ENCODE measurements around the gene MTA2.
A peak's percentile ranks its signal among the peaks of the same experiment; 100 is the strongest.

MTA2 gene

GRCh38 chr11:62546244-62546928, 55.3 kb downstream of the MTA2 start, which contains the start of gene AHNAK:
TSS of gene AHNAK (minus strand) at chr11:62546806. CDS start at chr11:62536098, 10,708 bp downstream.
- Histone ChIP-seq H3K36me3 (ENCODE audit: insufficient read depth, low read length) (no peaks in the 10 kb centered on the region), H3K27me3 (ENCODE audit: insufficient read depth, low read length, poor library complexity, severe bottlenecking) (no peaks in the 10 kb centered on the region), H3K4me1 (ENCODE audit: insufficient read depth, low read length, poor library complexity, severe bottlenecking) (peaks cover 44% of the 10 kb centered on the region), H2AFZ (ENCODE audit: low read length) (peak within 1 kb of the TSS; percentile 83), H3K9me2 (replicated peaks; ENCODE audit: low read depth, low read length) (no peaks in the 10 kb centered on the region), H3K79me2 (ENCODE audit: insufficient read depth, low read length) (peaks cover 17% of the 10 kb centered on the region; the same call in 1 of the 2 replicates), H4K20me1 (ENCODE audit: insufficient read depth, low read length, poor library complexity, severe bottlenecking) (no peaks in the 10 kb centered on the region), H3K9ac (ENCODE audit: low read depth, low read length, poor library complexity, severe bottlenecking) (peak within 1 kb of the TSS; percentile 75), H3K4me3 (ENCODE audit: low read length, poor library complexity, severe bottlenecking) (peak within 1 kb of the TSS; percentile 80), H3F3A (ENCODE audit: low read depth) (no peaks in the 10 kb centered on the region), H3K4me2 (ENCODE audit: low read depth, low read length, poor library complexity, severe bottlenecking) (peak within 1 kb of the TSS; percentile 77), H3K9me3 (ENCODE audit: insufficient read depth, low read depth, low read length) (no peaks in the 10 kb centered on the region)
- TF ChIP-seq EZH2phosphoT487 (IDR thresholded peaks at IDR 0.05; ENCODE audit: borderline replicate concordance) (no peak), CTCF (conservative IDR thresholded peaks at IDR 0.05; ENCODE audit: low read length) (no peak)

- Histone ChIP-seq H3K4me3 (ENCODE audit: low read length, poor library complexity, severe bottlenecking) (peak overlapping the region; percentile 80), H3K4me2 (ENCODE audit: low read depth, low read length, poor library complexity, severe bottlenecking) (peak overlapping the region; percentile 77), H3K36me3 (ENCODE audit: insufficient read depth, low read length) (no peaks in the 10 kb centered on the region), H3K4me1 (ENCODE audit: insufficient read depth, low read length, poor library complexity, severe bottlenecking) (peaks cover 41% of the 10 kb centered on the region), H2AFZ (ENCODE audit: low read length) (peak overlapping the region; percentile 83), H3F3A (ENCODE audit: low read depth) (no peaks in the 10 kb centered on the region), H3K27me3 (ENCODE audit: insufficient read depth, low read length, poor library complexity, severe bottlenecking) (no peaks in the 10 kb centered on the region), H3K9me2 (replicated peaks; ENCODE audit: low read depth, low read length) (no peaks in the 10 kb centered on the region), H4K20me1 (ENCODE audit: insufficient read depth, low read length, poor library complexity, severe bottlenecking) (no peaks in the 10 kb centered on the region), H3K9me3 (ENCODE audit: insufficient read depth, low read depth, low read length) (no peaks in the 10 kb centered on the region), H3K9ac (ENCODE audit: low read depth, low read length, poor library complexity, severe bottlenecking) (peak overlapping the region; percentile 75), H3K79me2 (ENCODE audit: insufficient read depth, low read length) (peaks cover 20% of the 10 kb centered on the region; the same call in 1 of the 2 replicates)
- no peak for TF ChIP-seq EZH2phosphoT487 (IDR thresholded peaks at IDR 0.05; ENCODE audit: borderline replicate concordance)
- TF ChIP-seq CTCF (conservative IDR thresholded peaks at IDR 0.05; ENCODE audit: low read length) = peak; percentile 25
These were observed 56.0 kb downstream of the MTA2 start for GRCh38 chr11:62545437-62546243.

- H3K4me1 ChIP-seq (ENCODE audit: insufficient read depth, low read length, poor library complexity, severe bottlenecking) = peaks cover 45% of the 10 kb centered on the region
- H3K9ac ChIP-seq (ENCODE audit: low read depth, low read length, poor library complexity, severe bottlenecking) = peak overlapping the region; percentile 75
- H3K36me3 ChIP-seq (ENCODE audit: insufficient read depth, low read length) = no peaks in the 10 kb centered on the region
- H2AFZ ChIP-seq (ENCODE audit: low read length) = no peak overlapping the region
- H3K79me2 ChIP-seq (ENCODE audit: insufficient read depth, low read length) = peaks cover 20% of the 10 kb centered on the region; the same call in 1 of the 2 replicates
- no peak for TF ChIP-seq CTCF (conservative IDR thresholded peaks at IDR 0.05; ENCODE audit: low read length)
- H3K4me3 ChIP-seq (ENCODE audit: low read length, poor library complexity, severe bottlenecking) = peak overlapping the region; percentile 80
- H3F3A ChIP-seq (ENCODE audit: low read depth) = no peaks in the 10 kb centered on the region
- no peaks in the 10 kb centered on the region for H4K20me1 ChIP-seq (ENCODE audit: insufficient read depth, low read length, poor library complexity, severe bottlenecking)
- no peaks in the 10 kb centered on the region for H3K9me3 ChIP-seq (ENCODE audit: insufficient read depth, low read depth, low read length)
- H3K9me2 ChIP-seq (replicated peaks; ENCODE audit: low read depth, low read length) = no peaks in the 10 kb centered on the region
- no peaks in the 10 kb centered on the region for H3K27me3 ChIP-seq (ENCODE audit: insufficient read depth, low read length, poor library complexity, severe bottlenecking)
- peak overlapping the region; percentile 77 for H3K4me2 ChIP-seq (ENCODE audit: low read depth, low read length, poor library complexity, severe bottlenecking)
These were observed 56.9 kb downstream of the MTA2 start for GRCh38 chr11:62544581-62545436.

Measured in Loucy (cell line).